Thymus (tissue), 11 donors: ENCODE results near the gene EME1. TPM values are rescaled to one million over a fixed set of nuclear protein-coding genes. Genes with fewer than 3 reads are reported as not detected.

Experiments used
- DNase-seq, 9 donors: peaks; one replicate each; pipeline ENCODE4 v3.0.0-alpha.2; 2013; ENCODE audit warnings: low spot score in 9 of 9, low read depth in 6 of 9, missing footprints in 1 of 9
- H3K27ac ChIP-seq, 2 donors: one replicate each; pipeline ENCODE4 v1.5.1; 2013; ENCODE audit warnings: control low read depth in 1 of 2, low read depth in 1 of 2, low read length in 1 of 2, mild to moderate bottlenecking in 1 of 2, moderate library complexity in 1 of 2
- H3K27me3 ChIP-seq, 2 donors: one replicate each; pipeline ENCODE4 v1.5.1; 2013; ENCODE audit warnings: low read length in 1 of 2; ENCODE audit not compliant: control insufficient read depth in 2 of 2, insufficient read depth in 1 of 2
- H3K36me3 ChIP-seq, 2 donors: one replicate each; pipeline ENCODE4 v1.5.1; 2013; ENCODE audit warnings: low read length in 1 of 2, mild to moderate bottlenecking in 1 of 2, moderate library complexity in 1 of 2; ENCODE audit not compliant: control insufficient read depth in 2 of 2, insufficient read depth in 2 of 2
- H3K4me1 ChIP-seq, 2 donors: one replicate each; pipeline ENCODE4 v1.5.1; 2013; ENCODE audit warnings: low read length in 2 of 2; ENCODE audit not compliant: control insufficient read depth in 2 of 2, insufficient read depth in 2 of 2
- H3K4me3 ChIP-seq, 2 donors: one replicate each; pipeline ENCODE4 v1.5.1; 2013; ENCODE audit warnings: low read length in 2 of 2, control low read depth in 1 of 2, mild to moderate bottlenecking in 1 of 2
- H3K9me3 ChIP-seq, 2 donors: one replicate each; pipeline ENCODE4 v1.5.1; 2013; ENCODE audit warnings: low read length in 1 of 2, mild to moderate bottlenecking in 1 of 2; ENCODE audit not compliant: control insufficient read depth in 2 of 2, insufficient read depth in 1 of 2
- WGBS: extraction: QIAGEN DNeasy Blood & Tissue Kit; methylation state at CpG from one replicate; pipeline ENCODE4 v1.1.7; 2013; 5-methylcytosine and 5-hydroxymethylcytosine counted together
- polyA plus RNA-seq: library from polyadenylated mRNA; stranded (reverse); fragments of 200-250 nt; gene quantifications from one replicate; pipeline ENCODE4 v1.2.3, GENCODE V29; 2013
- total RNA-seq: library from RNA; stranded (reverse); fragments of 120-200 nt; gene quantifications from one replicate; pipeline ENCODE4 v1.2.4, GENCODE V29; 2013
- donor health status: healthy.

EME1 gene
- total and polyA plus RNA-seq, 2 donors, result 1.4 to 7.7 TPM

DNA sequence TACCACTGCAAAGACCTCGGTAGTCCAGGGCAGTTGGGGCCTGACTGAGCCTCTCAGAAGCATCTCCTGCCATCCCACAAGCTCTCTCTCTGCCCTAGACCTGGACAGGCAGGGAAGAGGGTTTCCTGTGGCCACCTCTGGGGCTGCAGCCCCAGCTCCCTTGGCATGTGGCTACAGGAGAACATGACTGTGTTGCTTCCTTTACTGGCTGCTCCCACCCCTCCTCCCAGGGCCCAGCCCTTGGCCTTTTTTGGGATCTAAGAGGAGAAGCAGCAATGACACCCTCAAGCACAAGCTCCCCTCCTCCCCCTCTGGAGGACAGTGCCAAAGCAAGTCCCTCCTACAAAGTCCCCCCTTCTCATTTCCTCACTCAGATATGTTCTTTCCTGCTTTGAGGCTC is 5.6 kb upstream of the EME1 start:
- Histone ChIP-seq H3K4me3 (no peak overlapping the region), H3K27me3 (no peaks in the 10 kb centered on the region), H3K4me1 (peaks cover 10 to 12% of the 10 kb centered on the region in 2 donors), H3K9me3 (no peaks in the 10 kb centered on the region), H3K36me3 (peaks cover 52 to 62% of the 10 kb centered on the region in 2 donors), H3K27ac (no peak overlapping the region)
- WGBS, result 100% methylated on average over 1 of the region's 1 CpG
- DNase-seq, result no peak

DNA sequence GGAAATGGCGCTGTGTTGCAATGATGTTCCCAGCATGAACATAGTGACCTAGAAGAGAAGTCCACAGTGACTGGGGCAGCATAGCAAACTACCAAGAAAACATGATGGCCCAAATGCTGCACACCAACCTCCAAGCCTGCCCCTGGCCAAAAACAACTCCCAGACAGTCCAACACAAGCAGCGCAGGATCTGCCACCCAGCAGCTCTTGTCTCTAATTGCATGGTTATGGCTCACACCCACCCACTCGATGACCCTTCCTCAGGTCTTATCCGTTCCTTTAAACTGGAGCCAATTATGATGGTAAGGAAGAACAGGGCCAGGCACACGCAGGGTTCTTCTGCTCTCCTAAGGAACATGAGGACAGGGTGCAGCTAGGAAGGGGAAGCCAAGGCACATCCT is 3.0 kb upstream of the EME1 start:
- no peak overlapping the region for H3K27ac ChIP-seq
- peaks cover 42 to 54% of the 10 kb centered on the region in 2 donors for H3K36me3 ChIP-seq
- H3K9me3 ChIP-seq, result no peaks in the 10 kb centered on the region
- H3K4me3 ChIP-seq, result no peak overlapping the region
- no peak for DNase-seq
- peaks cover 15 to 17% of the 10 kb centered on the region in 2 donors for H3K4me1 ChIP-seq
- WGBS, result 99% methylated on average over 5 of the region's 5 CpGs
- H3K27me3 ChIP-seq, result no peaks in the 10 kb centered on the region

DNA sequence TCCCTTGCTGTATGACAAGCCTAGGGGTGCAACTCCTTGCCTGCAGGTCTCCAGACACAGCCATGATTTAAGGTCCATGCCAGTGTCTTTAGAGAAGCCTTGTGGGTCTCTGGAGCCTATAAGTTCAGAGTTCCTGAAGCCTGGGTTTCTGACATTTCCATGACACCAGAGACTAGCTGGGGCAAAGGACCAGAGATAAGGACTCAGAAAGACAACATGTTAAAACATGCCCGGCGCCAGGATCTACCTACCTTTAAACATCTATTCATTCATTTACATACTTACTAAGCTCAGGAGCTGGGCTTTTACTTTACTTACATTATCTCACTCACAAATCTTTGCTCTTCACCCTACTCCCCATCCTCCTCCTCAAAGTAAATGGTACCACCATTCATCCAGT is 1.5 kb upstream of the EME1 start:
- Histone ChIP-seq H3K27me3 (no peaks in the 10 kb centered on the region), H3K27ac (no peak overlapping the region), H3K9me3 (no peaks in the 10 kb centered on the region), H3K4me1 (peaks cover 15 to 17% of the 10 kb centered on the region in 2 donors), H3K4me3 (no peak overlapping the region), H3K36me3 (peaks cover 33 to 45% of the 10 kb centered on the region in 2 donors)
- WGBS, result 94% methylated on average over 2 of the region's 2 CpGs
- DNase-seq, result no peak

DNA sequence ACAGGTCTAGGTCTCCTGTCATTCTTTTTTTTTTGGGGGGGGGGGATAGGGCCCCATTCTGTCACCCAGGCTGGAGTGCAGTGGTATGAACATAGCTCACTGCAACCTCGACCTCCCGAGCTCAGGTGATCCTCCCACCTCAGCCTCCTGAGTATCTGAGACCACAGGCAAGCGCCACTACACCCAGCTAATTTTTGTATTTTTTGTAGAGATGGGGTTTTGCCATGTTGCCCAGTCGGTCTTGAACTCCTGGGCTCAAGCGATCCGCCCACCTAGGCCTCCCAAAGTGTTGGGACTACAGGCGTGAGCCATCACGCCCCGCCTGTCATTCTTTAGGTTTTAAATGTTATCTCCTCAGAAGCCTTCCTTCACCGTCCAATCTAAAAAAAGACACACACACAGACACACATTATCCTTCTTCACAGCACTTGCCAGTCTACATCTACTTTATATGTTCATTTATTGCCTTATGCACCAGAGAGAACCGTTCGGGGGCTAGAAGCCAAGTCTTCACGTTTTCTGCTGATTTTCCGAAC is 739 bp upstream of the EME1 start:
- Histone ChIP-seq H3K27ac (peak overlapping the region; percentile 89 to 99), H3K9me3 (no peaks in the 10 kb centered on the region), H3K4me1 (peaks cover 15 to 17% of the 10 kb centered on the region in 2 donors), H3K27me3 (no peaks in the 10 kb centered on the region), H3K36me3 (peaks cover 25 to 40% of the 10 kb centered on the region in 2 donors), H3K4me3 (peak overlapping the region; percentile 81 to 95)
- no peak for DNase-seq
- 30% methylated on average over 14 of the region's 14 CpGs for WGBS

DNA sequence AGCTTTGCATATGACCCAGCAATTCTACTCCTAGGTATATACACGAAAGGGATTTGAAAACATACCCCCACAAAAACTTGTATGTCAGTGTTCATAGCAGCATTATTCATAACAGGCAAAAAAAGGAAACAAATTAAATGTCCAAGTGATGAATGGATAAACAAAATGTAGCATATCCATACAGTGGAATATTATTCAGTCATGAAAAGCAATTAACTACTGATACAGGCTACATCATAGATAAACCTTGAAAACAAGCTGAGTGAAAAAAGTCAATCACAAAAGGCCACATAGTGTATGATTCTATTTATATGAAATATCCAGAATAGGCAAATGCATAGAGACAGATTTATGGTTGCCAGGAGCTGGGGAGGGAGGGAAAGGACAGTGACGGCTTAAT is 676 bp downstream of the EME1 start:
- Histone ChIP-seq H3K9me3 (no peaks in the 10 kb centered on the region), H3K27ac (peak overlapping the region in 1 of 2 donors; percentile 89), H3K4me3 (peak overlapping the region; percentile 81 to 95), H3K27me3 (no peaks in the 10 kb centered on the region), H3K4me1 (peaks cover 15 to 17% of the 10 kb centered on the region in 2 donors), H3K36me3 (peaks cover 20 to 29% of the 10 kb centered on the region in 2 donors)
- DNase-seq, result no peak
- WGBS, result 90% methylated on average over 2 of the region's 2 CpGs

DNA sequence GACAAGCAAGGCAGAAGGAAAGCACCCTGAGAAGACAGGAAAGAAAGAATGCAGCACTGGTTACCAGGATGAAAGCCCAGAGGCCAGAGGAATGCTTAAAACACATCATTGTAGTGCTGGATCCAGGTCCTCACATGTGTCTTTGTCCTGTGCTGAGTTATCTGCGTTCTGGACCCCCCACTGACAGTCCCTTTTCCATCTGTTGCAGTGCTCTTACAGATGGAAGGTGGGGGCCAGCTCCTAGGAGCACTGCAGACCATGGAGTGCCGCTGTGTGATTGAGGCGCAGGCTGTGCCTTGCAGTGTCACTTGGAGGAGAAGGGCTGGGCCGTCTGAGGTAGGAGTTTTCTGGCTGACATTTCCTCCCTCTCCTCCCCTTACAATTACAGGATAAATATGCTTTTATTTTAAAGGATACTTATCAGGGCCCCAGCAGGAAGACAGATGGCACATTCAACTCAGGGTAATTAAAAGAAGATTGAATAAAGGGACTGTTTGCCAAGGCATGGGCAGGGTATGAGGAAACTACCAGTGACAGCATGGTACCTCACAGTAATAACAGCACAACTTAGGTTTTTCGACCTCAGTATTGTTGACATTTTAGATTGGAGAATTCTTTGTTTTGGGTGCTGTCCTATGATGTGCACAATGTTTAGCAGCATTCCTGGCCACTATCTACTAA is 3.0 kb downstream of the EME1 start:
- 95% methylated on average over 5 of the region's 5 CpGs for WGBS
- DNase-seq, result no peak
- no peak overlapping the region for H3K4me3 ChIP-seq

DNA sequence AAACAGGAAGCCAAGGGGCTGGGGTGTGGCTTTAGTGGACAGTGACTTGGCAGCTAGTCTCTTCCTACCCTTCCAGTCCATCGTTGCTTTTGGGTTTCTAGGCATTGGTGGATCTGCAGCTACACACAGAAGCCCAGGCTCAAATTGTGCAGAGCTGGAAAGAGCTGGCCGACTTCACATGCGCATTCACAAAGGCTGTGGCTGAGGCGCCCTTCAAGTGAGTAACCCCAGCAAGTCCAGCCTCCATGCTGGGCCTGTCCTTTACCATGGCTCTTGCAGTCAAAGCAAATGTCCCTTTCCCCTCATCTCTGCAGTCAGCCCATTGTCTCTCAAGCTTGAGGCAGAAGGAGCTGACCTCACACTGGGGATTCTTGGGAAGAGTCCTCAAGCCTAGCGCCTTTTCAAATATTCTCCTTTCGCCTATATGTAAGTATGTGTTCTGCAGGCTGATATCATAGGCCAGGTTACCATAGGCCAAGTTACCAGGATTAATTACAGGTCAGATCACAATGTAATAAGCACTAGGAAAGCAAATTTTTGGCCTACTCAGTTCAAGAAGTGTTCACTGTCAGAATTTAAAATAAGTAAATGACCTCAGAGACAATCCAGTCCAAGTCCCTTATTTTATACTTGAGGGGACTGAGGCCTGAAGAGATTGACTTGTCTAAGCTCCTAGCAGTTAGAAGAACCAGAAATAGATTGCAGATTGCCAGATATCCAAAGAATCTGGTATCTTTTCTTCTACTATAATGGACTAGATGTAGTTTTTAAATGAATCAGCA is 6.5 kb downstream of the EME1 start:
- 98% methylated on average over 6 of the region's 6 CpGs for WGBS
- no peaks in the 10 kb centered on the region for H3K9me3 ChIP-seq
- no peak for DNase-seq
- H3K36me3 ChIP-seq, result peaks cover 57 to 59% of the 10 kb centered on the region in 2 donors
- no peaks in the 10 kb centered on the region for H3K27me3 ChIP-seq
- H3K27ac ChIP-seq, result no peak overlapping the region
- no peak overlapping the region for H3K4me3 ChIP-seq
- H3K4me1 ChIP-seq, result no peaks in the 10 kb centered on the region

More for the DNA sequence above, 3.0 kb downstream of the EME1 start:
- Histone ChIP-seq H3K36me3 (peaks cover 24 to 30% of the 10 kb centered on the region in 2 donors), H3K9me3 (no peaks in the 10 kb centered on the region), H3K4me1 (peaks cover 15 to 17% of the 10 kb centered on the region in 2 donors), H3K27ac (no peak overlapping the region), H3K27me3 (no peaks in the 10 kb centered on the region)

DNA sequence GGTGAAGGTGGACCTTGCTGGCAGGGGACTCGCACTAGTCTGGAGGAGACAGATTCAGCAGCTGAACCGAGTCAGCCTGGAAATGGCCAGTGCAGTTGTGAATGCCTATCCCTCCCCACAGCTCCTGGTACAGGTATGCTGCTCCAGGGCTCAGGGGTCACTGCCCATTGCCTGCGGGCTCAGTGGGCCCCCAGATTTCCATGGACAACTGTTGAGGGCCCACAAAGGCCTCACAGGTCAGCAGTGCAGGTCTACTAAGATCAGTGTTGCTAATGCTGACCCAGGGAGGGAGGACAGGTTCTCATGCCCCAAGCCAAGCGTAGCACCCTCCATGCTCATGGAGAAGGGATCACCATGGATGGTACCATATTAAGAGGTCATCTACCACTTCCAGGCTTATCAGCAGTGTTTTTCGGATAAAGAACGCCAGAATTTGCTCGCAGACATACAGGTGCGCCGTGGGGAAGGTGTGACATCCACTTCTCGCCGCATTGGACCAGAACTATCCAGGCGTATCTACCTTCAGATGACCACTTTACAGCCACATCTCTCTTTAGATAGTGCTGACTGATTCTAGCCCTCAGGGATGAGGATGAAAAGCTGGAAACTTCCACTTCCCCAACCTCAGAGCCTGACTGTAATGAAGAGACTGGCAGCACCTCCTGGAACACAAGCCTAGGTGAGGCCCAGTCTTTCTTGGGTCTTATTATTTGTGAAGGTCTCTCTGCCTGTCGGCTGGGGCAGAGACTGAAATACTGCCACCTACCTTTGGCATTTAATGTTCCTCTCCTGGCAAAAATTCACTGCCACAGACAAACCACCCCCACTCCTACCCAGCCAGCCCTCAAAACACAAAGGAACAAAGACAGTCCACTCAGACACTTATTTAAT is 7.6 kb downstream of the EME1 start:
- H3K27me3 ChIP-seq, result no peaks in the 10 kb centered on the region
- no peak overlapping the region for H3K27ac ChIP-seq
- no peak for DNase-seq
- 96% methylated on average over 13 of the region's 13 CpGs for WGBS
- H3K4me3 ChIP-seq, result no peak overlapping the region
- H3K4me1 ChIP-seq, result no peaks in the 10 kb centered on the region
- no peaks in the 10 kb centered on the region for H3K9me3 ChIP-seq
- H3K36me3 ChIP-seq, result peaks cover 64 to 69% of the 10 kb centered on the region in 2 donors
